NCI-H446 (cell line): ENCODE measurements around the gene TMC7.
"Not testable (repeated sequence)": the region's sequence is repeated elsewhere in the genome, so short reads cannot be mapped to it uniquely, and the experiment has no call there.

ENCODE experiments used
- DNase-seq, 2 experiments: peaks; one replicate each; lab custom pipeline; 2025; lab: John Stamatoyannopoulos, UW

TMC7 gene

DNA sequence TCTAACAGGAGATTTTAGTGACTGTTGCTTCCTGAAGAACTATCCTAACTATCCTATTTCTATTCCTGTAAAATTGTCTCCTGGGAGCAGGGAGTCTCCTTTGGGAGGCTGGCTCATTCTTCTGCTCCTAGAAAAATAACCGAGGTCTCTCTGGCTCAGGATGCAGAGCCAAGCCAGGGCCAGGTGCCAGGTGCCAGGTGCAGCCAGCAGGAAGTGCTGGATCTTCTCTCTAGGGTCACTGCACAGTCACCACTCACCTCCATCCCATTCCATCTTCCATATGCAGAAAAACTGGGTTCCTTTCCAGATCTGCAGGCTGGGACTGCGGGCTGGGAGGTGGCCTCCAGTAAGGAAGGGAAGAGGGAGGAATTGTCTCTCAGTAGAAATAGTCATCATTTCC is 3.8 kb upstream of the TMC7 start:
- no peak for DNase-seq

DNA sequence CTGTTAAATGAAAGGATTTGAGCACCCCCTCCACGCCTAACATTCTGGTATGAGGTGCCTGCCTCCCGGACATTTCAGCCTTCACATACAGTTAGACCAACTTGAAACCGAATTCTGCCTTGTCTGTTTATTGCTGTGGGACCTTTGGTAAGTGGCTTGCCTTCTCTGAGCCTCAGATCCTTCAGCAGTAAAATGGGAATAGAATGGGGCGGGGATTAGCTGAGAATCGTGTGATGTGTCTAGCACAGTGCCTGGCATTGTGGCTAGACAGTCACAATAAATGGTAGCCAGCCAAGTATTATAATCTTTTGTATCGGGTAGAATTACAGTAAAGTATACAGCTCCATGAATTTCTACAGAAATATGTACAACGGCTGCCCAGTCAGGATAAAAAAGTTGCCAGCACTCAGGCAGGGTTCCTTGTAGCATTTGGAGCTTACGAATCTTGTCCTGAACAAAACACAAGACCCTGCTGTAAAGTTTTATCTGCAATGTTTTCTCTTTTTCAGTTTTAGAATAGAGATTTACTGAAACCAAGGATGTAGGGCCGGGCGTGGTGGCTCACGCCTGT is 786 bp downstream of the TMC7 start:
- no peak for DNase-seq

DNA sequence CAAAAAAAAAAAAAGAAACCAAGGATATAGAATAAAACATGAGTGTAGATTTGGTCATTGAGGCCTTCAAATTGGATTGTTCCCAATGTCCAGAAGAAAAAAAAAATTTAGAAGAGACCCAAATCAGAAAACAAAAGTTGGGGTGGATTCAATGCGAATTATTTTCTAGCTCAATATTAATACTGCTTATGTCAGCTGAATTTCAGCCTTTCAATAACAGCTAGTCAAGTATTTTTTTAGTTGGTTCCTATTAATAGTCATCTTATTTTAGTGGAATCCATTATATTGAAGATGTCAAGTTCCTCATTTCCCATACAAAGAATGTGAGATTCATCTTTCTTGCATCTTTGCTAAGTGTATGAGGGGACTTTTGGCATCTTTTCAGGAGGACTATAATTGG is 1.5 kb downstream of the TMC7 start:
- DNase-seq, result not testable (repeated sequence)

DNA sequence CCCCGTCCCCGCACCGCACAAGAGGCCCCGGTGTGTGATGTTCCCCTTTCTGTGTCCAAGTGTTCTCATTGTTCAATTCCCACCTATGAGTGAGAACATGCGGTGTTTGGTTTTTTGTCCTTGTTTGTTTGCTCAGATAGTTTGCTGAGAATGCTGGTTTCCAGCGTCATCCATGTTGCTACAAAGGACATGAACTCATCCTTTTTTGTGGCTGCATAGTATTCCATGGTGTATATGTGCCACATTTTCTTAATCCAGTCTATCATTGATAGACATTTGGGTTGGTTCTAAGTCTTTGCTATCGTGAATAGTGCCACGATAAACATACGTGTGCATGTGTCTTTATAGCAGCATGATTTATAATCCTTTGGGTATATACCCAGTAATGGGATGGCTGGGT is 8.0 kb downstream of the TMC7 start:
- DNase-seq, result not testable (repeated sequence)

DNA sequence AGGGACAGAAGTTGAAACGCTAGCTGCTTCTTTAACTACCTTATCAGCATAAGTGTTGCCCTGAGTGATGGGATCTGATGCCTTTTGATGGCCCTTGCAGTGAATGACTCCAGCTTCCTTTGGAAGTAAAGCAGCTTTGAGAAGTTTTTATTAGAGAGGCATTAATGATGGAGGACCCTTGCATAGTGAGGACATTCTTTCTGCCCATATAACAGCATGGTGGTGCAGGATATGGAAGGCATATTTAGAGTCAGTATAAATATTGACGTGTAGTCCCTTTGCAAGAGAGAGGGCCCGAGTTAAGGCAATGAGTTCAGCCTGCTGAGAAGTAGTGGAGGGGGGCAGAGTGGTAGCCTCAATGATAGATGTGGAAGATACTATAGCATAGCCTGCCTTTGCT is 9.8 kb downstream of the TMC7 start:
- DNase-seq, result not testable (repeated sequence)

DNA sequence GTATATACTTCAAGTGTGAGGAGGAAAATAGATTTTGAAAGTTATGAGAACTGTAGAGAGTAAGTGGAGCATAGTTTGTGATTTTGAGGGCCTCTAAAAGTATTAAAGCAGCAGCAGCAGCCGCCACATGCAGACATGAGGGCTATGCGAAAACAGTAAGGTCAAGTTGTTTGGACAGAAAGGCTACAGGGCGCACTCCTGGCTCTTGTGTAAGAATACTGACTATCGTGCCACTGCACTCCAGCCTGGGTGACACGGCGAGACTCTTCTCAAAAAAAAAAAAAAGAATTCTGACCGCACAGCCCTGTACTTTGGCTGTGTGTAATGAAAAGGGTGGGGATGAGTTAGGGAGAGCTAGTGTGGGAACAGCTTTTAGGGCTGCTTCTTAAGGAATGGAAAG is 10.4 kb downstream of the TMC7 start:
- not testable (repeated sequence) for DNase-seq

DNA sequence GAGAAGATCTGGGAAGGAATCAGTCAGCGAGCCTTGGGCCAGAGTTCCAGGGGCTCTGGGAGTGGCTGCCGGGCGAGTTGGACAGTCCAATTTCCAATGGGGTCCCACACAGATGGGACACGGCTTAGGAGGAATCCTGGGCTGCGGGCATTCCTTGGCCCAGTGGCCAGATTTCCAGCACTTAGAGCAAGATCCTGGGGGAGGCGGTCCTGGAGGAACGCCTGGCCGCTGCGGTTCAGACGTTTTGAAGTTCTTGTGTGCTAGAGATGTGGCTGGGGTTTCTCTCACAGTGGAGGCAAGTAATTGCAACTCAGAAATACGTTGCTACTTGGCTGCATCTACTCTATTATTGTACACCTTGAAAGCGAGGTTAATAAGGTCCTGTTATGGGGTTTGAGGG is 11.7 kb downstream of the TMC7 start:
- DNase-seq, result not testable (repeated sequence)

DNA sequence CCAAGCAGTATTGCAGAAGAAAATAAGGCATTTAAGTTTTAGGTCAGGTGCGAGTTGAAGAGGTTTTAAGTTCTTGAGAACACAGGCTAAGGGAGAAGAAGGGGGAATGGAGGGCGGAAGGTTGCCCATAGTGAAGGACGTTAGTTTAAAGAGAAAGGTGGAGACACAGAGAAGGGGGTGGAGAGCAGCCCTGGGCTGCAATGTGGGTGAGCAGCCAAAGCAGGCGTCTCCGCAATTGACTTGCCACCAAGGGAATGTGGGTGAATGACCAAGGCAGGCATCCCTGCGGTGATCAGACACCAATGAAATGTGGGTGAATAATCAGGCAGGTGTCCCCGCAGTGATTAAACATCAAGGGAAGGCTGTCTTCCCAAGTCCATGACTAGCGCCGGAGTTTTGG is 12.8 kb downstream of the TMC7 start:
- DNase-seq, result not testable (repeated sequence)

DNA sequence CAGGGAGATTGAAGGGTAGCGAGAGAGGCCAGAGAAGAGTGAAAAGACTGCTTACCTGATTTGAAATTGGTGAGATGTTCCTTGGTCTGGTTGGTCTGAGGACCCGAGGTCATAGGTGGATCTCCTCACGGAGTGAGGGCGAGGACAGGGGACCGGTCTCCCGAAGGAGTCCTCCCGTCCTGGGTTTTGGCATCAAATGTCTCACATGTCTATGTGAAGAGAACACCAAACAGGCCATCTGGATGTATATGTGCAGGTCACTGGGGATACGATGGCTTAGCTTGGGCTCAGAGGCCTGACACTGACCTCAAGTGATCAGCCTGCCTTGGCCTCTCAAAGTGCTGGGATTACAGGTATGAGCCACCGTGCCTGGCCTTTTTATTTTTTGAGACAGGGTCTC is 13.3 kb downstream of the TMC7 start:
- DNase-seq, result not testable (repeated sequence)

DNA sequence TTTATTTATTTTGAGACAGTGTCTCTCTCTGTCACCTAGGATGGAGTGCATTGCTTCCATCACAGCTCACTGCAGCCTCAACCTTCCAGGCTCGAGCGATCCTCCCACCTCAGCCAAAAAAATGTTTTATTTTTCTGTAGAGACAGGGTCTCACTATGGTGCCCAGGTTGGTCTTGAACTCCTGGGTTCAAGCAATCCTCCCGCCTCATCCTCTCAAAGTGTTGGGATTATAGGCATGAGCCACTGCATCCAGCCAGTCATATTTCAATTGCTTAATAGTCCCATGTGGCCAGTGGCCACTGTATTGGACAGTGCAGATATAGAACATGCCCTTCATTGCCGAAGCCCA is 15.3 kb downstream of the TMC7 start:
- DNase-seq, result no peak

DNA sequence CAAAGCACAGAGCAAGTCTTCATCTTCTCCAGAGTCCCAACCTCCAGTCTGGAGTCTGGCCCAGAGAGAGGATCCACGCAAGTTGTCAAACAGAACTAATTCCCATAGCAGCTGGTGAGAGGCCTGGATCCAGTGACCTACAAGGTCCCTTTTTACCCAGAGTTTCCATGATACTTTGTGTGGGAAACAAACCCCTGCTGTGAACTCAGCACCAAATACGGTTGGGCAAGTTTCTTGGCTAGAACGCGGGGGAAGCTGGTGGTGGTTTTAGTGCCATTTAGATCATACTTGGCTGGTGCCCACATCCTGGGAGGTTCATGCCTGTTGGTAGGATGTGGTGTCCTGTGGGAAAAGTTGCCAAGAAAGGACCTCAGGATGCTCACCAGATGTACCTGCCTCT is 18.1 kb downstream of the TMC7 start:
- peak in 1 of 2 experiments; percentile 24 for DNase-seq

DNA sequence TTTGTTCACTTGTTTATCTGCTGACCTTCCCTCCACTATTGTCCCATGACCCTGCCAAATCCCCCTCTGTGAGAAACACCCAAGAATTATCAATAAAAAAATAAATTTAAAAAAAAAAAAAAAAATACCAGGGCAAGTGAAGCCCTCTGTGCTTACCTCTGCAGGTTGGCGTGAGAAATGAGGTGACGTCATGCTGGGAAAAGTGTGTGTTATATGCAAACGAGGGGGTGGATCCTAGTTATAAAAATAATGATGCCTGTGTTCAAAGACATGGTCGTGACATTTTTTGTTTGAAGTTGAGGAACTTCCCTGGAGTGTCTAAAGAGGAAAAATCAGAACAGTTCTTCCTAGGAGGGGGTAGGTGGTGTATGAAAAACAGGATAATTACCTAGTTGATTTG is 20.2 kb downstream of the TMC7 start:
- no peak for DNase-seq

DNA sequence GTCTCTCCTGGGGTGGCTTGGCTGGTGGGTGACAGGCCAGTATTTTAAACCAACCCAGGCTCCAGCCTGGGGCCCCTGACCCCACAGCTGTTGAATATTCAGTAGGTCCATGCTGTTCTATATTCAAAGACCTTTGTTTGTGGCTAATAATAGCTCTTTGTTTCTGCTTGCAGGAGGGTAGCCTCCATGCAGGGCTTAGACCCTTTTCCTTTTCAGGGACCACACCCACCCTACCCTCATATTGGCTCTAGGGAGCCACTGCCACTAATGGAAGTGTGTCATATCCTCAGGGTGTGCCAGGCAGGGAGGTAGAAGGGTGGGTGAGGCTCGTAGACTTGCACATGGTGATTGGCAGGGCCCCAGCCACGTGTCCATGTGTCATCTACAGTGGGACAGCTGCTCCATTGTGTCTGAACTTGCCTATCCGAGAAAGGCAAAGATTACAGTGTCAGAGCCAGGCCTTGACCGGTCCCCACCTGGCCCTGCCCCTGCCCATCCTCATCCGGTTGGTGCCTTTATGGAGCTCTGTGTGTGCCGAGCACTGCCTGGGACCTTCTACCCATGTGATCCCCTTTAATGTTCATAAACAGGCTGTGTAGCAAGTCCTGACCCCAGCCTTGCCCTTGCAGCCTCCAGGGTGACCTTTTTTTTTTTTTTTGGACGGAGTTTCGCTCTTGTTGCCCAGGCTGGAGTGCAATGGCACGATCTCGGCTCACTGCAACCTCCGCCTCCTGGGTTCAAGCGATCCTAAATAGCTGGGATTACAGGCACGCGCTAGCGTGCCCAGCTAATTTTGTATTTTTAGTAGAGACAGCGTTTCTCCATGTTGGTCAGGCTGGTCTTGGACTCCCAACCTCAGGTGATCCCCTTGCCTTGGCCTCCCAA is 22.1 kb downstream of the TMC7 start:
- DNase-seq, result peak in 1 of 2 experiments; percentile 28

DNA sequence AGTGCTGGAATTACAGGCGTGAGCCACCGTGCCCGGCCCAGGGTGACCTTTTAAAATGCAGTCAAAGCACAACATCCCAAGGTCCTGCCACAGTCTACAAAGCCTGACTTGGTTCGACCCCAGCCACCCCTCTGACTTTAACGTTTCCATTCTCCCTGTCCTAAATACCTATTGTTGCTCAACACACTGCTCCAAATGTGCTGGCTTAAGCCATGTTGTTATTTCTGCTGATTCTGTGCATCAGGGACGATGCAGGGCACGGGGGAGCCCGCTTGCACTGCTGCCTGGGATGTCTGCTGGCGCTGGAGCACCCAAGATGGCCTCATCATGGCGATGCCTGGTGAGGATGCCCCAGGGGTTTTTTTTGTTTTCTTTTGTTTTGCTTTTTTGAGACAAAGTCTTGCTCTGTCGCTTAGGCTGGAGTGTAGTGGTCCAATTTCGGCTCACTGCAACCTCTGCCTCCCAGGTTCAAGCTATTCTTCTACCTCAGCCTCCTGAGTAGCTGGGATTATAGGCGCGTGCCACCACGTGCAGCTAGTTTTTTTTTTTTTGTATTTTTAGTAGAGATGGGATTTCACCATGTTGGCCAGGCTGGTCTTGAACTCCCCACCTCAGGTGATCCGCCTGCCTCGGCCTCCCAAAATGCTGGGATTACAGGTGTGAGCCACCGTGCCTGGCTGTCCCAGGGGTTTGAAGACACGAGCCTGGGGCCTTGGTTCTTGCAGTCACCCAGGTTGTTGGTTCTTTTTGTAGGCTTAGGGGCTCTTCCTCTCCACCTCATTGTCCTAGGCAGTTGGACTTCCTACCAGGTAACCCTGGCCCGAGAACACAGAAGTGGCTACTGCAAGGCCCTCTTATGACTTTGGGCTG is 22.9 kb downstream of the TMC7 start:
- no peak for DNase-seq

DNA sequence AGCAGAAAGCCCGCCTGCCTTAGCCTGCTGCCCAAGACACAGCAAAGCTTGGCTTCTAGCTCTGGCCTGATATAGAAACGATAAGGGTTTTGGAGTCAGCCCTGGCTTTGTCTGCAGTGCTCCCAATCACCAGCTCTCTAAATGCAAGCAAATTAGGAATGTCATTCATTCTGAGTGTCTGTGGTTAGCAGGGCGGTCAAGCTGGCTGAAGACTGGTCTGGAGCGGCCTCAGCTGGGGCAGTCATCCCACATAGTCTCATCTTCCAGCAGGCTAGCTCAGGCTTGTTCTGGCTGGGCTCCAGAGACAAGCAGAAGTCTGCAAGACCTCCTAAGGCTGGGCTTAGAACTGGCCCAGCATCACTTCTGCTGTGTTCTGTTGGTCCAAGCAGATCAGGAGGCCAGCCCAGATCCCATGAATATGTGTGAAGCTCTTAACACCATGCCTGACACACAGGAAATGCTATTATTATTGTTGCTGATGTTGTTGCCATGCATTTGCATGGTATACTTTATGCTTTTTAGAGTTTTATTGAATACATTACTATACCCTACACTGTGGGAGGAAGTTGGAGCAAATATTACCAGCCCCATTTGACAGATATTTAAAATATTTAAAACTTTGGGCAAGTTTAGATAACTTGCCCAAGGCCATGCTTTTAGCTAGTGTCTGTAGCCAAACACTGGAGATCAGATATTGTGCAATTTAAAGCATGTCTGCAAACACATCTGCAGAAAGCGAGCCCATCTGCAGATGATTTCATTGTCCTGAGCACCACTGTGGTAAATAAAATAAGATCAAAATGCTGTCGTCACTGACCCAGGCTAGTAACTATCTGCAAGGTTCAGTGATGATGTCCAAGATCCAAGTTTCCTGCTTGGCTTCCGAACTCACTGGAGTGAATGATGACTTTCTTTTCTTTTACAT is 24.8 kb downstream of the TMC7 start:
- no peak for DNase-seq

DNA sequence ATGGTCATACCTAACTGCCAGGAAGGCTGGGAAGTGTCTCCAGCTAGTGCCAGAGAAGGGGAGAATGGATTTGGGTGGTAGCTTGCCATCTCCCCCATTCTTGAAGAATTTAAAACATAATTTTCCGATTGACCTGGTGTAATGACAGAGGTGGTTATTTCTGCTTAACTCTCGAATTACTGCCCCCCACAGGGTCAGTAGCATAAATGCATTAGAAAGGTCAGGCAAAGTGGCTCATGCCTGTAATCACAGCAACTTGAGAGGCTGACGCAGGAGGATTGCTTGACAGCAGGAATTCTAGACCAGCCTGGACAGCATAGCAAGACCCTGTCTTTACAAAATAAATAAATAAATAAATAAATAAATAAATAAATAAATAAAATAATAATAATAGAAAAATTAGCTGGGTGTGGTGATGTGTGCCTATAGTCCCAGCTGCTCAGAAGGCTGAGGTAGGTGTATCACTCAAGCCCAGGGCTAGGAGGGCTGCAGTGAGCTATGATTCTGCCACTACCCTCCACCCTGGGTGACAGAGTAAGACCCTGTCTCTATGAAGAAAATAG is 27.5 kb downstream of the TMC7 start:
- DNase-seq, result no peak

DNA sequence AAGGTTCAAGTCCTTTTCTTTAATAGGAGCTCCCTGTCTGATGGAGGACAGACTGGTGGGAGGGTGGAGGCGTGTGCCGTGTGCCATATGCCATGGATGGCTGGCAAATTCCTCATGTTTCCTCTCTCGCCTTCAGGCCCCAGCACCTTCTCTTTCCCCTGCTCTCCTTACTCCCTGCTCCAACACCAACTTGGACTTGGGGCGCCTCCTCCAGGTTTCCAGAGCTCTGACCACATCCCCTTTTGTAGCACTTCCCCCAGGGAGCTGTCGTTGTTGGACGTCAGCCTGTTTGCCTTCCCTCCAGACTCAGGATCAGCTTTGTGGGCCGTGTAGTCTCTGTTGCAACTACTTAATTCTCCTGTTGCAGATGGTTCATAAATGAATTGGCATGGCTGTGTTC is 30.7 kb downstream of the TMC7 start:
- DNase-seq, result no peak

DNA sequence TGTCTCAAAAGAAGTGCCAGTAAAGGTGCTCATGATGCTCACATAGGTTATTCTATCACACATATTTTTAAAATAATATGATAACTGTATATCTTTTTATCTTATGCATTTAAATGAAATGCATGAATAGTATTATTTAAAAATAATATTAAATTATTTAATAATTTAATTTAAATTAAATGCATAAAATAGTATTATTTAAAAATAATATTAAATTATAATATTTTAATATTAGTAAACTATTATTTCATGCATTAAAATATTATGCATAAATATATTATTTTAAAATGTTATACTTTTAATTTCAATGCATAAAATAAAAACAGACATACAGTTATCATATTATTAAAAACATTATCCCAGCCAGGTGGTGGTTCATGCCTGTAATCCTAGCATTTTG is 33.4 kb downstream of the TMC7 start:
- DNase-seq, result no peak

DNA sequence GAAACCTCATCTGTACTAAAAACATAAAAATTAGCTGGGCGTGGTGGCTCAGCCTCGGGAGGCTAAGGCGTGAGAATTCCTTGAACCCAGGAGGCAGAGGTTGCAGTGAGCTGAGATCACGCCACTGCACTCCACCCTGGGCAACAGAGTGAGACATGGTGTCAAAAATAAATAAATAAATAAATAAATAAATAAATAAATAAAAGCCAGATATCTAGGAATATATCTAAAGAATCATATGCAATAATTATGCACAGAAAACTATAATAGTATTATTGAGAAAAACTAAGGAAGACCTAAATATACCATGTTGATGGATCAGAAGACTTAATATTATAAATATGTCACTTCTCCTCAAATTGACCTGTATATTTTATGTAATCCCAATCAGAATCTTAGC is 37.0 kb downstream of the TMC7 start:
- DNase-seq, result no peak

DNA sequence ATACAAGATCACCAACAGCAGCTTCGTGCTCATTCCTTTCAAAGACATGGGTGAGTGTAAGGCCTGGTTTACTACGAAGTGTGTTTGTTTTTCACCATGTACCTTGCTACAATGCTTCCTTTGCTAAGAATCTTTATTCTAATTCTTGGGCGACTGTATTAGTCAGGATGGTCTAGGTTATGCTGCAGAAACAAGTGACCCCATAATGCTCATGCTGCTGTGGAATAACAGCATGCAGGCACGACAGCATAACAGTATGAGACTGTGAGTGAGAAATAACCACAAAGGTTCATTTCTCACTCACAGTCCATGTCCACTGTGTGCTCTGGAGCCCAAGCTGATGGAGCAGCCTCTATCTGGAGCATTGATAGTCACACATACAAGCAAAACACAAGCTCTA is 38.0 kb downstream of the TMC7 start:
- no peak for DNase-seq

DNA sequence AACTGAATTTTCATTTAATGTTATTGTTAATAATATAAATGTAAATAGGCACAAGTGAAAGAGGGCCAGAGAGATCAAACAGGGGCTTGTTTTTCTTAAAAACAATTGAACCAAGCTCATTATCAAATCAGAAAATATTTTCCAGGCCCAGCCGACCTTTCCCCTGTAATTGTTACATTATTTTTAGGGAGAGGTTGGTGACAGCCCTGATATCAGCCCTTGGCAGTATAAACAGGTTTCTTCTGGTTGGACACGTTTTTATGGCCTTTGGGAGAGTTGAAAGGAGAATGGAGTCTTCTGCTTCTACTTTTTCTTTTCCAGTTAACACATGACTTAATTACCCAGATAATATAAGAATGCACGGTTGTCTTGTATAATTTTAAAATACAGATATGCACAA is 43.7 kb downstream of the TMC7 start:
- DNase-seq, result no peak
